ENCODE results near the gene ARHGEF40.

DNA sequence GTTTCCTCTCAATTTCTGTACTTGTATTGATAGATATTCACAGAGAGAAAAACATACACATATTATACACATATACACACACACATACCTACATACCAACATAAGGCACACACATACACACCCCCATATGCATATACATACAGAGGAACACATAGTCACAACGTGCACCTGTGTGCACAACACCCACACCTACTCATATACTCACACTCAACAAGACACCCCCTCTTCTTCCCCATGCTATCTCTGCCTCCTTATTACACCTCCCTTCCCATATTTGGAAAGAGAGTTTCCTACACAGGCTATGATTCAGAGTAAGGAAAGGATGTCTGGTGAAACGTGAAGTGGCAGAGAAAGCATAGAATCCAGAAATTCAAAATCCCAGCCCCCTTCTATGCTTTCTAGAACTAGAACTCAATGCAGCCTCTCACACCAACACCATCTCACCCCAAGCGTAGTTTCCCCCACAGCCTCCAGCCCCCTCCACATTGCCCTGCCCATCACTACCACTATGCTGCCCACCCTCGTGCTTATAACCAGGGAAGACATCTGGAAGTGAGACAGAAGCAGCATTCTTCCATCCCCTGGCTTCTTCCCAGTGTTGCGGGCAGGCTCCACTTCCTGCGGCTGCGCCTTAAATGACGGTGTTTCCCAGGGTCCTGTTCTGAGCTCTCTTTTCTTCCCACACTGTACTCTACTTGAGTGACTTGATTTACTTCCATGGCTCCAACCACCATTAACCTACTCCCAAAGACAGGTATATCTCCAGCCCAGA, 10.1 kb upstream of the ARHGEF40 start:
- TF ChIP-seq, protein P1, sequence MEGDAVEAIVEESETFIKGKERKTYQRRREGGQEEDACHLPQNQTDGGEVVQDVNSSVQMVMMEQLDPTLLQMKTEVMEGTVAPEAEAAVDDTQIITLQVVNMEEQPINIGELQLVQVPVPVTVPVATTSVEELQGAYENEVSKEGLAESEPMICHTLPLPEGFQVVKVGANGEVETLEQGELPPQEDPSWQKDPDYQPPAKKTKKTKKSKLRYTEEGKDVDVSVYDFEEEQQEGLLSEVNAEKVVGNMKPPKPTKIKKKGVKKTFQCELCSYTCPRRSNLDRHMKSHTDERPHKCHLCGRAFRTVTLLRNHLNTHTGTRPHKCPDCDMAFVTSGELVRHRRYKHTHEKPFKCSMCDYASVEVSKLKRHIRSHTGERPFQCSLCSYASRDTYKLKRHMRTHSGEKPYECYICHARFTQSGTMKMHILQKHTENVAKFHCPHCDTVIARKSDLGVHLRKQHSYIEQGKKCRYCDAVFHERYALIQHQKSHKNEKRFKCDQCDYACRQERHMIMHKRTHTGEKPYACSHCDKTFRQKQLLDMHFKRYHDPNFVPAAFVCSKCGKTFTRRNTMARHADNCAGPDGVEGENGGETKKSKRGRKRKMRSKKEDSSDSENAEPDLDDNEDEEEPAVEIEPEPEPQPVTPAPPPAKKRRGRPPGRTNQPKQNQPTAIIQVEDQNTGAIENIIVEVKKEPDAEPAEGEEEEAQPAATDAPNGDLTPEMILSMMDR (conservative IDR thresholded peaks at IDR 0.05; ENCODE audit: low read length), result no peak
- TF ChIP-seq EZH2phosphoT487 (IDR thresholded peaks at IDR 0.05; ENCODE audit: borderline replicate concordance), result no peak
